ENCODE data around the gene VTI1B. TPM values are rescaled to one million over a fixed set of nuclear protein-coding genes. Genes with fewer than 3 reads are reported as not detected.

VTI1B gene
- total RNA-seq: 80.2 and 83.6 TPM in 2 replicates

GRCh38 chr14:67674480-67675218 lies at the start of gene VTI1B:
VTI1B (minus strand) TSS chr14:67674632; CDS start chr14:67674489, 143 bp downstream.

GRCh38 chr14:67701492-67701891 lies 27.1 kb upstream of the VTI1B start, which contains the start of gene RDH12:
RDH12 (plus strand) TSS chr14:67701886; CDS start chr14:67722643, 20,757 bp downstream.

GRCh38 chr14:67695394-67695949 lies 21.0 kb upstream of the VTI1B start, which contains the start of gene RDH11:
RDH11 (minus strand) TSS chr14:67695764; CDS start chr14:67695703, 61 bp downstream.

GRCh38 chr14:67619446-67620216 lies 54.8 kb downstream of the VTI1B start, which contains the start of gene ARG2:
ARG2 (plus strand) TSS chr14:67619920; CDS start chr14:67619978, 58 bp downstream.

GRCh38 chr14:67599698-67600561 lies 74.5 kb downstream of the VTI1B start, which contains the start of gene PIGH:
PIGH (minus strand) TSS chr14:67600268; CDS start chr14:67600203, 65 bp downstream.

Other genes starting within 250 kb of the VTI1B start
- 2.5 and 2.7 TPM in 2 replicates for gene TMEM229B, start 185.9 kb downstream of the VTI1B start, total RNA-seq
- 0.20 and 0.36 TPM in 2 replicates for gene PLEKHH1, start 141.3 kb downstream of the VTI1B start, total RNA-seq
- gene PIGH, start 74.4 kb downstream of the VTI1B start, total RNA-seq: 15.8 and 16.2 TPM in 2 replicates
- gene ARG2, start 54.7 kb downstream of the VTI1B start, total RNA-seq: 3.8 and 4.1 TPM in 2 replicates
- gene RDH11, start 21.1 kb upstream of the VTI1B start, total RNA-seq: 100 and 113 TPM in 2 replicates
- not detected in 2 replicates for gene RDH12, start 27.3 kb upstream of the VTI1B start, total RNA-seq
- gene ZFYVE26, start 142.0 kb upstream of the VTI1B start, total RNA-seq: 23.5 and 26.7 TPM in 2 replicates
- 14.7 and 21.0 TPM in 2 replicates for gene RAD51B, start 145.1 kb upstream of the VTI1B start, total RNA-seq

Measured in smooth muscle cell of the pulmonary artery (primary cell).